Uterus (tissue), 4 donors: ENCODE data around the gene TIA1. TPM values are rescaled to one million over a fixed set of nuclear protein-coding genes. Genes with fewer than 3 reads are reported as not detected.
"Not testable (repeated sequence)": the region's sequence is repeated elsewhere in the genome, so short reads cannot be mapped to it uniquely, and the experiment has no call there.

Experiments used
- DNase-seq, 2 donors: peaks; one replicate each; pipeline ENCODE4 v3.0.0-alpha.2; 2019 to 2020
- H3K27ac ChIP-seq, 2 donors: fragments of 200-600 bp; sonication (generic); 1 replicate in 1 of 2; 2 replicates in 1 of 2; pipeline ENCODE4 v1.5.1; 2016 to 2018
- H3K27me3 ChIP-seq, 2 donors: fragments of 200-600 bp; sonication (generic); one replicate each; pipeline ENCODE4 v1.5.1; 2018 to 2019; ENCODE audit warnings: control low read depth in 1 of 2
- H3K36me3 ChIP-seq, 2 donors: fragments of 200-600 bp; sonication (generic); one replicate each; pipeline ENCODE4 v1.5.1; 2019; ENCODE audit warnings: control low read depth in 1 of 2
- H3K4me1 ChIP-seq, 2 donors: fragments of 200-600 bp; sonication (generic); one replicate each; pipeline ENCODE4 v1.5.1; 2018 to 2019; ENCODE audit warnings: control low read depth in 1 of 2
- H3K4me3 ChIP-seq, 2 donors: fragments of 200-600 bp; sonication (generic); 1 replicate in 1 of 2; 2 replicates in 1 of 2; pipeline ENCODE4 v1.5.1; 2018 to 2019; ENCODE audit warnings: mild to moderate bottlenecking in 1 of 2
- H3K9me3 ChIP-seq, 2 donors: fragments of 200-600 bp; sonication (generic); one replicate each; pipeline ENCODE4 v1.5.1; 2019; ENCODE audit warnings: control low read depth in 1 of 2
- CTCF ChIP-seq, 4 experiments: fragments of 200-600 bp in 2 of 4; fragments of 450-650 bp in 2 of 4; sonication (generic) in 2 of 4; IDR thresholded peaks; one replicate each; pipeline ENCODE4 v1.5.1; 2016 to 2019; ENCODE audit warnings: antibody characterized with exemption in 4 of 4, mild to moderate bottlenecking in 2 of 4, moderate library complexity in 1 of 4
- POLR2A ChIP-seq, 2 donors: fragments of 450-650 bp; IDR thresholded peaks; one replicate each; pipeline ENCODE4 v1.6.1; 2016; ENCODE audit warnings: antibody characterized with exemption in 2 of 2, mild to moderate bottlenecking in 1 of 2, moderate library complexity in 1 of 2
- intact Hi-C: fragments of 100-400 bp; cut with DNase I; formaldehyde crosslinking; loops from one replicate; pipeline ENCODE4 v1.15.1; 2023; ENCODE audit warnings: low total_unique reads
- total RNA-seq, 4 donors: library from RNA; depleted of rRNA in 3 of 4; stranded (reverse); fragments of >200 nt in 3 of 4; gene quantifications; one replicate each; pipeline versions ENCODE4 v1.1.0 to v1.2.4, GENCODE V29; 2014 to 2023
- donor health status: DM: yes; HTN: yes; CAD: no.

TIA1 gene
- total RNA-seq, 4 donors from 2014 or later, result 86.8 to 514 (median 151) TPM

- Histone ChIP-seq H3K36me3 (no peaks in the 10 kb centered on the region), H3K27ac (no peak overlapping the region), H3K9me3 (no peaks in the 10 kb centered on the region), H3K4me3 (no peak overlapping the region), H3K27me3 (no peaks in the 10 kb centered on the region), H3K4me1 (no peaks in the 10 kb centered on the region)
- TF ChIP-seq CTCF (IDR thresholded peaks at IDR 0.05), result no peak
- no peak for TF ChIP-seq POLR2A (IDR thresholded peaks at IDR 0.05)
- intact Hi-C loops, result no loop called here
- DNase-seq, result no peak
Observed at GRCh38 chr2:70270323-70270722, 21.9 kb upstream of the TIA1 start.

- H3K4me3 ChIP-seq, H3K36me3 ChIP-seq, H3K4me1 ChIP-seq, intact Hi-C loops, DNase-seq, H3K27me3 ChIP-seq, H3K27ac ChIP-seq, H3K9me3 ChIP-seq: not testable (repeated sequence)
Observed at GRCh38 chr2:70269422-70270302, 21.2 kb upstream of the TIA1 start.

- H3K4me3 ChIP-seq, H3K9me3 ChIP-seq, intact Hi-C loops, H3K4me1 ChIP-seq, H3K27me3 ChIP-seq, H3K36me3 ChIP-seq, H3K27ac ChIP-seq, DNase-seq: not testable (repeated sequence)
Observed at GRCh38 chr2:70266925-70267324, 18.5 kb upstream of the TIA1 start.

GRCh38 chr2:70261501-70261900 is 13.1 kb upstream of the TIA1 start:
- intact Hi-C loops, result no loop called here
- TF ChIP-seq POLR2A (IDR thresholded peaks at IDR 0.05), result no peak
- TF ChIP-seq CTCF (IDR thresholded peaks at IDR 0.05), result no peak
- no peaks in the 10 kb centered on the region for H3K9me3 ChIP-seq
- H3K27me3 ChIP-seq, result no peaks in the 10 kb centered on the region
- no peak for DNase-seq
- no peak overlapping the region for H3K4me3 ChIP-seq
- no peaks in the 10 kb centered on the region for H3K36me3 ChIP-seq
- H3K4me1 ChIP-seq, result peaks cover 0 to 10% of the 10 kb centered on the region in 2 donors
- H3K27ac ChIP-seq, result peak overlapping the region in 1 of 2 donors; percentile 12

- H3K27ac ChIP-seq, result peak overlapping the region; percentile 92 to 95
- DNase-seq, result peak; percentile 69 to 79
- TF ChIP-seq CTCF (IDR thresholded peaks at IDR 0.05) (no peak), POLR2A (IDR thresholded peaks at IDR 0.05) (no peak)
- no peaks in the 10 kb centered on the region for H3K9me3 ChIP-seq
- peak overlapping the region; percentile 55 to 63 for H3K4me3 ChIP-seq
- peaks cover 0 to 10% of the 10 kb centered on the region in 2 donors for H3K4me1 ChIP-seq
- no peaks in the 10 kb centered on the region for H3K36me3 ChIP-seq
- intact Hi-C loops, result no loop called here
- no peaks in the 10 kb centered on the region for H3K27me3 ChIP-seq
Observed at GRCh38 chr2:70258532-70258875, 10.1 kb upstream of the TIA1 start.

- intact Hi-C loops, result no loop called here
- TF ChIP-seq POLR2A (IDR thresholded peaks at IDR 0.05), result no peak
- no peak for TF ChIP-seq CTCF (IDR thresholded peaks at IDR 0.05)
- no peak for DNase-seq
- Histone ChIP-seq H3K9me3 (no peaks in the 10 kb centered on the region), H3K27ac (no peak overlapping the region), H3K27me3 (no peaks in the 10 kb centered on the region), H3K36me3 (no peaks in the 10 kb centered on the region), H3K4me3 (no peak overlapping the region), H3K4me1 (peaks cover 0 to 10% of the 10 kb centered on the region in 2 donors)
Observed at GRCh38 chr2:70255637-70256314, 7.3 kb upstream of the TIA1 start.
